Activated naive CD4-positive, alpha-beta T cell treated with anti-CD3 and anti-CD28 coated beads, Interleukin-2, amount 10 ng/mL, durations not matched to agents 7 days and 5 days (primary cell): ENCODE data around the gene HIF1AN.

Experiments
- CTCF ChIA-PET: fragments of 350-600 bp; sonication (Branson Sonifier 250); formaldehyde crosslinking; loops from one replicate; lab custom pipeline; 2021; ENCODE audit warnings: antibody characterized with exemption; lab: Charles Lee
- DNase-seq: peaks from one replicate; pipeline ENCODE4 v3.0.0-alpha.2; 2020
- H3K27ac Mint-ChIP-seq: one replicate; pipeline ENCODE4 v1.8.0; 2021; ENCODE audit warnings: mild to moderate bottlenecking, moderate library complexity, mixed read lengths
- H3K27me3 Mint-ChIP-seq: one replicate; pipeline ENCODE4 v1.8.0; 2021; ENCODE audit warnings: mild to moderate bottlenecking, mixed read lengths
- H3K36me3 Mint-ChIP-seq: one replicate; pipeline ENCODE4 v1.8.0; 2021; ENCODE audit warnings: mixed read lengths
- H3K4me1 Mint-ChIP-seq: one replicate; pipeline ENCODE4 v1.8.0; 2021; ENCODE audit warnings: mixed read lengths
- H3K4me3 Mint-ChIP-seq: one replicate; pipeline ENCODE4 v1.8.0; 2021; ENCODE audit warnings: mild to moderate bottlenecking, moderate library complexity, mixed read lengths
- H3K9me3 Mint-ChIP-seq: one replicate; pipeline ENCODE4 v1.8.0; 2021; ENCODE audit warnings: mixed read lengths

HIF1AN gene

GRCh38 chr10:100508691-100509150 is 27.0 kb upstream of the HIF1AN start:
- Mint-ChIP-seq H3K36me3 (peaks cover 63% of the 10 kb centered on the region), H3K9me3 (no peaks in the 10 kb centered on the region), H3K4me3 (peak overlapping the region; percentile 79), H3K27ac (peak overlapping the region; percentile 92), H3K27me3 (no peaks in the 10 kb centered on the region), H3K4me1 (peaks cover 96% of the 10 kb centered on the region)
- CTCF ChIA-PET = interaction anchor here (0.7 to 12.3 kb wide), 19 partner anchors 11 to 370 kb away, joined by 3 to 206 read pairs (median 7); partner anchors contain the start of genes HIF1AN, SCD and SEC31B
- peak; percentile 70 for DNase-seq

DNA sequence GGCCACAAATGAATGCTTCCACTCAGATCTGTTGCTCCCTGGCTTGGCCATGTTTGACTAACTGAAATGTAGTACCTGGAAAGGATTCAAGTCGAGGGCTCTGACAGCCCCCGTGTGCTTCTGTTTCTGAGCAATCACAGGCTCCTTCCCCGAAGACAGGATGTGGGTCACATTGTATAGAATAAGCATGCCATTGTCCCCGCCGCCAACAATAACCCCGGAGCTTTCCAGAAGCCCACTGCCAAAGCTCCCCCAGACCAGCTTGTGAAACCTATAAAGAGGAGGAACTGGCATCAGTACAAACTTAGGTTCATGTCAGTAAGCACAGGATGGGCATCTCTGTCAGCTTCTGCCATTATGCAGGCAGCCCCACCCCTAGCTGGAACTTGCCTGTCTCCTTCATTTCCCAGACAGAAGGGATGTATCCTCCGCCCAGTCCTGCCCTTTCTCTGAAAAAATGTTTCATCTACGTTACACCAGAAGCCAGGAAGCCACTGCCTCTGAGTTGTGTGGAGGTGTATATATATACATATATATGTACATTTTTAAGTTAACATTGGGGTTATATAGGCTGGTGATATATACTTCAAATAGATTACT is 26.4 kb upstream of the HIF1AN start:
- peaks cover 92% of the 10 kb centered on the region for H3K4me1 Mint-ChIP-seq
- peaks cover 60% of the 10 kb centered on the region for H3K36me3 Mint-ChIP-seq

GRCh38 chr10:100510533-100511308 is 25.0 kb upstream of the HIF1AN start:
- peak; percentile 87 for DNase-seq
- peak overlapping the region; percentile 92 for H3K27ac Mint-ChIP-seq
- H3K4me3 Mint-ChIP-seq = peak overlapping the region; percentile 79
- H3K4me1 Mint-ChIP-seq = peaks cover 82% of the 10 kb centered on the region
- no peaks in the 10 kb centered on the region for H3K9me3 Mint-ChIP-seq
- no peaks in the 10 kb centered on the region for H3K27me3 Mint-ChIP-seq
- peaks cover 54% of the 10 kb centered on the region for H3K36me3 Mint-ChIP-seq
- CTCF ChIA-PET = interaction anchor here (0.6 to 12.3 kb wide), 13 partner anchors 9 to 488 kb away, joined by 3 to 206 read pairs (median 9); partner anchors contain the start of genes HIF1AN, SCD and SEC31B

More for the DNA sequence above, 26.4 kb upstream of the HIF1AN start:
- Mint-ChIP-seq H3K9me3 (no peaks in the 10 kb centered on the region), H3K27ac (peak overlapping the region; percentile 92), H3K4me3 (peak overlapping the region; percentile 79), H3K27me3 (no peaks in the 10 kb centered on the region)
- CTCF ChIA-PET = interaction anchor here (0.7 to 12.3 kb wide), 18 partner anchors 11 to 370 kb away, joined by 3 to 206 read pairs (median 7); partner anchors contain the start of genes HIF1AN, SCD and SEC31B
- DNase-seq = peak; percentile 83

DNA sequence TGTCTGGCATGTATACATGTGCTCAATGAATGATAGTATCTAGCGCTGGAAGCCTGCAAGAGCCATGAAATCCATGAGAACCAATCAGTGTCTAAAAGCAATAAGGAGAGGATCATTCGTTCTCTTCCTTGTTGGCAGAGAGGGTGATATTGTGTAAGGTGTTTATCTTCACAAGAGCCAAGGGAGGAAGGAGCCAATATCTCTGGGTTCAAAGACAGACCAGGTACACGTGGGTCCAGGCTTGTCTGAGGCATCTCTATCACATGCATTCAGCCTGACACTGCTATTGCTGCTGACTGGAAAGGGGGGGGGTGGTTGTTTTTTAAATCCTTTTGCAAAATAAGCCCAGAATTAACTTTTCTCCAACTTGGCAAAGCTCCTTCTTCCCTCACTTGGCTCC is 20.1 kb upstream of the HIF1AN start:
- Mint-ChIP-seq H3K4me1 (peaks cover 67% of the 10 kb centered on the region), H3K36me3 (peaks cover 52% of the 10 kb centered on the region), H3K27me3 (no peaks in the 10 kb centered on the region), H3K27ac (no peak overlapping the region), H3K4me3 (no peak overlapping the region), H3K9me3 (no peaks in the 10 kb centered on the region)
- DNase-seq = no peak
- CTCF ChIA-PET = interaction anchor here (0.7 to 12.3 kb wide), 8 partner anchors 11 to 344 kb away, joined by 3 to 206 read pairs (median 4); no protein-coding TSS in a partner anchor

- no peaks in the 10 kb centered on the region for H3K27me3 Mint-ChIP-seq
- H3K36me3 Mint-ChIP-seq = peaks cover 56% of the 10 kb centered on the region
- no peak for DNase-seq
- H3K9me3 Mint-ChIP-seq = no peaks in the 10 kb centered on the region
- CTCF ChIA-PET = interaction anchor here (1.2 to 7.6 kb wide), 8 partner anchors 7 to 178 kb away, joined by 3 to 108 read pairs (median 36); no protein-coding TSS in a partner anchor
- H3K4me3 Mint-ChIP-seq = no peak overlapping the region
- no peak overlapping the region for H3K27ac Mint-ChIP-seq
- peaks cover 54% of the 10 kb centered on the region for H3K4me1 Mint-ChIP-seq
Observed at GRCh38 chr10:100516847-100517246, 18.9 kb upstream of the HIF1AN start.

- peak; percentile 81 for DNase-seq
- Mint-ChIP-seq H3K27ac (no peak overlapping the region), H3K9me3 (no peaks in the 10 kb centered on the region), H3K27me3 (no peaks in the 10 kb centered on the region), H3K4me1 (peaks cover 41% of the 10 kb centered on the region), H3K36me3 (peaks cover 50% of the 10 kb centered on the region), H3K4me3 (no peak overlapping the region)
- CTCF ChIA-PET = interaction anchor here (0.6 to 7.6 kb wide), 35 partner anchors 9 to 666 kb away, joined by 3 to 108 read pairs (median 5); partner anchors contain the start of genes HIF1AN and SCD
Observed at GRCh38 chr10:100518761-100519241, 16.9 kb upstream of the HIF1AN start.

- H3K27me3 Mint-ChIP-seq = no peaks in the 10 kb centered on the region
- no peak within 1 kb of the TSS for H3K4me3 Mint-ChIP-seq
- no peak for DNase-seq
- CTCF ChIA-PET = interaction anchor here (0.6 to 7.6 kb wide), 30 partner anchors 8 to 215 kb away, joined by 3 to 108 read pairs (median 6); partner anchors contain the start of genes HIF1AN and SCD
- H3K36me3 Mint-ChIP-seq = peaks cover 50% of the 10 kb centered on the region
- H3K4me1 Mint-ChIP-seq = peaks cover 39% of the 10 kb centered on the region
- no peaks in the 10 kb centered on the region for H3K9me3 Mint-ChIP-seq
- peak within 1 kb of the TSS; percentile 33 for H3K27ac Mint-ChIP-seq
Observed at GRCh38 chr10:100519311-100520051, 16.3 kb upstream of the HIF1AN start, which contains the start of gene SEC31B. Gene SEC31B, minus strand, starts transcription at chr10:100519861. Its CDS starts 2,909 bp downstream, at chr10:100516952.

- CTCF ChIA-PET = interaction anchor here (1.2 to 7.6 kb wide), 6 partner anchors 11 to 184 kb away, joined by 3 to 108 read pairs (median 64); partner anchors contain the start of gene HIF1AN
- no peaks in the 10 kb centered on the region for H3K9me3 Mint-ChIP-seq
- peaks cover 52% of the 10 kb centered on the region for H3K36me3 Mint-ChIP-seq
- H3K4me3 Mint-ChIP-seq = no peak overlapping the region
- H3K27me3 Mint-ChIP-seq = no peaks in the 10 kb centered on the region
- no peak for DNase-seq
- peaks cover 41% of the 10 kb centered on the region for H3K4me1 Mint-ChIP-seq
- H3K27ac Mint-ChIP-seq = peak overlapping the region; percentile 2
Observed at GRCh38 chr10:100520811-100521210, 14.9 kb upstream of the HIF1AN start.

GRCh38 chr10:100522107-100522801 is 13.5 kb upstream of the HIF1AN start:
- no peak for DNase-seq
- Mint-ChIP-seq H3K27ac (no peak overlapping the region), H3K9me3 (no peaks in the 10 kb centered on the region), H3K4me1 (peaks cover 41% of the 10 kb centered on the region), H3K4me3 (no peak overlapping the region), H3K27me3 (no peaks in the 10 kb centered on the region), H3K36me3 (peaks cover 57% of the 10 kb centered on the region)
- CTCF ChIA-PET = interaction anchor here (0.7 to 7.6 kb wide), 5 partner anchors 12 to 177 kb away, joined by 3 to 108 read pairs (median 6); no protein-coding TSS in a partner anchor

- H3K27me3 Mint-ChIP-seq = no peaks in the 10 kb centered on the region
- H3K4me1 Mint-ChIP-seq = peaks cover 41% of the 10 kb centered on the region
- no peak for DNase-seq
- peaks cover 53% of the 10 kb centered on the region for H3K36me3 Mint-ChIP-seq
- H3K4me3 Mint-ChIP-seq = no peak overlapping the region
- H3K27ac Mint-ChIP-seq = no peak overlapping the region
- H3K9me3 Mint-ChIP-seq = no peaks in the 10 kb centered on the region
- CTCF ChIA-PET = interaction anchor here (0.7 to 7.6 kb wide), 5 partner anchors 12 to 178 kb away, joined by 3 to 108 read pairs (median 6); no protein-coding TSS in a partner anchor
Observed at GRCh38 chr10:100522945-100523344, 12.8 kb upstream of the HIF1AN start.

DNA sequence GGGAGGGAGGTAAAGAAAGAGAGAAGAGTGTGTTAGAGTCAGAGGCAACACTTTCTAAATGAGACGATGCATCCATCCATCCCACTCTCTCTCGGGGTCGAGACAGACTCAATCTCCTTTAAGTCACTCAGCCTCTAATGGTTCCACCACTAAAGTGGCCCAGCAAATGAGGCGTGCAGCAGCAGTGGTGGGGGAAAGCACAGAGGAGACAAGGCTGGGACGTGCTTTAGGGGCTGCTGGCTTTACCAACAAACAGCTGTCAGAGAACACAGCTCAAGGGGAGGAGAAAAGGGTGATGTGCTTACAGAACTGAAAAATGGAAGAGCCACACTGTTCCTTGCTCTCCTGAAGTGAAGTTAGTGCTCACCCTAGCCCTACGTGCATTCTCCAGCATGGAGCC is 11.5 kb upstream of the HIF1AN start:
- Mint-ChIP-seq H3K27me3 (no peaks in the 10 kb centered on the region), H3K9me3 (no peaks in the 10 kb centered on the region), H3K4me3 (no peak overlapping the region), H3K36me3 (peaks cover 51% of the 10 kb centered on the region), H3K4me1 (peaks cover 36% of the 10 kb centered on the region), H3K27ac (no peak overlapping the region)
- DNase-seq = no peak
- CTCF ChIA-PET = interaction anchor here (1.5 to 3.4 kb wide), 5 partner anchors 11 to 91 kb away, joined by 3 to 12 read pairs (median 6); partner anchors contain the start of gene HIF1AN

GRCh38 chr10:100524638-100525037 is 11.1 kb upstream of the HIF1AN start:
- no peak for DNase-seq
- Mint-ChIP-seq H3K27ac (no peak overlapping the region), H3K9me3 (no peaks in the 10 kb centered on the region), H3K36me3 (peaks cover 51% of the 10 kb centered on the region), H3K4me3 (no peak overlapping the region), H3K4me1 (peaks cover 35% of the 10 kb centered on the region), H3K27me3 (no peaks in the 10 kb centered on the region)
- CTCF ChIA-PET = interaction anchor here (1.5 to 3.4 kb wide), 5 partner anchors 10 to 91 kb away, joined by 3 to 12 read pairs (median 6); partner anchors contain the start of gene HIF1AN
